MCF 10A (cell line): ENCODE results near the gene CLCN6. TPM values are rescaled to one million over a fixed set of nuclear protein-coding genes. Genes with fewer than 3 reads are reported as not detected.

Experiments
- BruUV-seq: library from RNA; stranded (reverse); fragments of 400-500 nt; replicated peaks from 2 replicates; lab custom pipeline; 2021; lab: Mats Ljungman, UMichigan
- CTCF ChIA-PET: fragments of 300-600 bp; sonication (Branson Sonifier 250); formaldehyde crosslinking; extraction: SDS; loops from one replicate; lab custom pipeline; 2021; ENCODE audit warnings: antibody characterized with exemption, inconsistent platforms; lab: Yijun Ruan, JAX
- POLR2A ChIA-PET: fragments of 300-600, 350-650 bp; sonication (Branson Sonifier 250); formaldehyde crosslinking; extraction: SDS; loops from one replicate; lab custom pipeline; 2020; ENCODE audit warnings: antibody characterized with exemption, inconsistent platforms; lab: Yijun Ruan, JAX
- DNase-seq: peaks from one replicate; pipeline ENCODE4 v3.0.0-alpha.2; 2018; ENCODE audit not compliant: unreplicated experiment
- H3K27ac Mint-ChIP-seq: one replicate; pipeline ENCODE4 v1.8.0; 2022; ENCODE audit warnings: mild to moderate bottlenecking, low read depth, mixed read lengths; ENCODE audit not compliant: unreplicated experiment
- H3K27me3 Mint-ChIP-seq: one replicate; pipeline ENCODE4 v1.8.0; 2022; ENCODE audit warnings: mixed read lengths; ENCODE audit not compliant: insufficient read depth, unreplicated experiment
- H3K36me3 Mint-ChIP-seq: one replicate; pipeline ENCODE4 v1.8.0; 2022; ENCODE audit warnings: mild to moderate bottlenecking, moderate library complexity, mixed read lengths; ENCODE audit not compliant: insufficient read depth, unreplicated experiment
- H3K4me1 Mint-ChIP-seq: one replicate; pipeline ENCODE4 v1.8.0; 2022; ENCODE audit warnings: mixed read lengths; ENCODE audit not compliant: insufficient read depth, unreplicated experiment
- H3K4me3 Mint-ChIP-seq: one replicate; pipeline ENCODE4 v1.8.0; 2022; ENCODE audit warnings: mild to moderate bottlenecking, moderate library complexity, mixed read lengths; ENCODE audit not compliant: unreplicated experiment
- H3K9me3 Mint-ChIP-seq: one replicate; pipeline ENCODE4 v1.8.0; 2022; ENCODE audit warnings: mixed read lengths; ENCODE audit not compliant: unreplicated experiment
- intact Hi-C: fragments of 100-400 bp; cut with micrococcal nuclease; formaldehyde crosslinking; loops from 2 replicates; pipeline ENCODE4 v1.14.1; 2022
- total RNA-seq: library from RNA; stranded (reverse); gene quantifications from 2 replicates; pipeline ENCODE4 v1.2.3, GENCODE V29; 2022
- TF ChIP-seq, protein P1 (sequence below): fragments of 200-600 bp; IDR thresholded peaks from one replicate; pipeline ENCODE4 v1.8.0; 2022; ENCODE audit warnings: antibody characterized with exemption, mild to moderate bottlenecking; ENCODE audit not compliant: unreplicated experiment

The CLCN6 gene
- total RNA-seq, 1 experiment from 2014 or later, result 12.3 TPM

DNA sequence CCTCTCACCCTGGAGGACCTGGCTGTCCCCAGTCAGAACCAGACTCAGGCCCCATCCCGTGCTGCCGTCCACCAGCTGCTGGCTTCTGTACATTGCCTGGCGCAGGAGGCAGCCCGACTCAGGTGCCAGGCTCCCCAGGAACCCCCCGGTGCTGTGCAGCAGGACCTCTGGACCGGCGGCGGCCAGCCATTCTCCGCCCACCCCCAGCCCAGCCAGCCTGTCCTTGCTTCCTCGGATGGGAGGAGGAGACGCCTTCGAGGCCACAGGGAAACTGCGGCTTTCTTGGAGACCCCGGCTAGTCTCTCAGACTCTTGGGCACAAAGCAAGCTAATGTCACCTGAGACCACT lies 39.6 kb upstream of the CLCN6 start:
- intact Hi-C loops, result no loop called here
- ChIA-PET POLR2A (no interaction called here), CTCF (no interaction called here)
- H3K27me3 Mint-ChIP-seq, result peaks cover 5% of the 10 kb centered on the region
- no peak for DNase-seq
- no peaks in the 10 kb centered on the region for H3K9me3 Mint-ChIP-seq
- no peaks in the 10 kb centered on the region for H3K4me1 Mint-ChIP-seq
- TF ChIP-seq, protein P1, sequence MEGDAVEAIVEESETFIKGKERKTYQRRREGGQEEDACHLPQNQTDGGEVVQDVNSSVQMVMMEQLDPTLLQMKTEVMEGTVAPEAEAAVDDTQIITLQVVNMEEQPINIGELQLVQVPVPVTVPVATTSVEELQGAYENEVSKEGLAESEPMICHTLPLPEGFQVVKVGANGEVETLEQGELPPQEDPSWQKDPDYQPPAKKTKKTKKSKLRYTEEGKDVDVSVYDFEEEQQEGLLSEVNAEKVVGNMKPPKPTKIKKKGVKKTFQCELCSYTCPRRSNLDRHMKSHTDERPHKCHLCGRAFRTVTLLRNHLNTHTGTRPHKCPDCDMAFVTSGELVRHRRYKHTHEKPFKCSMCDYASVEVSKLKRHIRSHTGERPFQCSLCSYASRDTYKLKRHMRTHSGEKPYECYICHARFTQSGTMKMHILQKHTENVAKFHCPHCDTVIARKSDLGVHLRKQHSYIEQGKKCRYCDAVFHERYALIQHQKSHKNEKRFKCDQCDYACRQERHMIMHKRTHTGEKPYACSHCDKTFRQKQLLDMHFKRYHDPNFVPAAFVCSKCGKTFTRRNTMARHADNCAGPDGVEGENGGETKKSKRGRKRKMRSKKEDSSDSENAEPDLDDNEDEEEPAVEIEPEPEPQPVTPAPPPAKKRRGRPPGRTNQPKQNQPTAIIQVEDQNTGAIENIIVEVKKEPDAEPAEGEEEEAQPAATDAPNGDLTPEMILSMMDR, result no peak
- BruUV-seq, result no TSS peak
- H3K36me3 Mint-ChIP-seq, result no peaks in the 10 kb centered on the region
- no peak overlapping the region for H3K4me3 Mint-ChIP-seq
- H3K27ac Mint-ChIP-seq, result no peak overlapping the region

DNA sequence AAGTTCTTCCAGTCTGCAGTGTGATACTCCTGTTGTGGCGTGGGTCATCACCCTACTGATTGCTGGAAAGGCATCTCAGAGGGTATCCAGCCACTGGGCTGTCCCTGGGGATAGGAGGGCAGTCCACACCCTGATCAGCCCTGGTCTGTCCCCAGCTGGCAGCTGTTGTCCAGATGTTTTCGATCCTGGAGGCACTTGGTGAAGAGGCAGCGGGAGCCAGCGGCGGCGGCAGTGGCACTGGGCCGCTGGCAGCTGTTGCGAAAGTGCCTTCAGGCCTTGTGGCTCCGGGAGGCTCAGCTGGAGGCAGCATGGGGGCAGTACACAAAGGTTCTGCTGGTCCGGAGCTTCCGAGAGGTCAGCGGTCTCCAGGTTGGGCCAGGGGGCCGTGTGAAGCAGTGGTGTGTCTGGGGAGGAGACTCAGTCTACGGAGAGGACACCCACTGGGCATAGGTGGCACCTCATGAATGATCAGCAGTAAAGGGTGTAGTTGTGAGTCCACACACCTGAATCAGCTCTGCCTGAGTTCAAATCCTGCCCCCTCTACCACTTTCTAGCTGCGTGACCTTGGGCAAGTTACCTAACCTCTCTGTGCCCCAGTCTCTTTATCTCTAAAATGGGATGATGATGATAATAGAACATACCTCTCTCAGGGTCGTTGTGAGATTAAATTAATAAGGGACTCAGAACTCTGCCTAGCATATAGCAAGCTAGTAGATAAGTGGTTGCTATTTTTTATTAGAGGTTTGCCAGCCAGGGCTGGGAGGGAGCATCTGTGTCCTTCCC lies 37.9 kb upstream of the CLCN6 start:
- H3K36me3 Mint-ChIP-seq, result no peaks in the 10 kb centered on the region
- H3K4me3 Mint-ChIP-seq, result no peak overlapping the region
- H3K9me3 Mint-ChIP-seq, result no peaks in the 10 kb centered on the region
- no peaks in the 10 kb centered on the region for H3K4me1 Mint-ChIP-seq
- POLR2A ChIA-PET, result no interaction called here
- no peak overlapping the region for H3K27ac Mint-ChIP-seq
- intact Hi-C loops, result no loop called here
- no peaks in the 10 kb centered on the region for H3K27me3 Mint-ChIP-seq
- CTCF ChIA-PET, result no interaction called here
- BruUV-seq, result no TSS peak
- TF ChIP-seq, protein P1, result no peak
- DNase-seq, result no peak

DNA sequence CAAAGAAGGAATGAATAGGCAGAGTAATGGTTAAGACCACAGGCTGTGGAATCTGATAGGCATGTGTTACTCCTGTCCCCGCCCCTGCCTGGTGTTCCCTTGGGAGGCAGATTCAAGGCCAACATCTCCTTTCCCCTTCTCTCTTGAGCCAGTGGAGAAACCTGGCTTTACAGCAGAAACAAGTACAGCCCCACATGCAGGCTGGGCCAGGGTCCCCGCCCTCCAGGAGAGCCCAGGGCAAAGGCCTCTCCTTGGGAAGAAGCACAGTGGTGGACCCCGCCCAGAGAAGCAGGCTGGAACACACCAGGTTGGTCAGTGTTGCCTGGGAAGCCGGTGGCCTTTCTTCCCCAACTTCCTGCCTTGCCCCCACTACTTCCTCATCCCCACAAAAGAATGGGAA lies 37.2 kb upstream of the CLCN6 start:
- ChIA-PET CTCF (interaction anchor here (0.6 kb wide), 1 partner anchor 460 kb away, joined by 3 read pairs; no protein-coding TSS in a partner anchor), POLR2A (no interaction called here)
- H3K4me3 Mint-ChIP-seq, result no peak overlapping the region
- no peaks in the 10 kb centered on the region for H3K4me1 Mint-ChIP-seq
- no peaks in the 10 kb centered on the region for H3K27me3 Mint-ChIP-seq
- no peak for DNase-seq
- intact Hi-C loops, result no loop called here
- no TSS peak for BruUV-seq
- H3K9me3 Mint-ChIP-seq, result no peaks in the 10 kb centered on the region
- TF ChIP-seq, protein P1, result no peak
- H3K27ac Mint-ChIP-seq, result no peak overlapping the region
- no peaks in the 10 kb centered on the region for H3K36me3 Mint-ChIP-seq

DNA sequence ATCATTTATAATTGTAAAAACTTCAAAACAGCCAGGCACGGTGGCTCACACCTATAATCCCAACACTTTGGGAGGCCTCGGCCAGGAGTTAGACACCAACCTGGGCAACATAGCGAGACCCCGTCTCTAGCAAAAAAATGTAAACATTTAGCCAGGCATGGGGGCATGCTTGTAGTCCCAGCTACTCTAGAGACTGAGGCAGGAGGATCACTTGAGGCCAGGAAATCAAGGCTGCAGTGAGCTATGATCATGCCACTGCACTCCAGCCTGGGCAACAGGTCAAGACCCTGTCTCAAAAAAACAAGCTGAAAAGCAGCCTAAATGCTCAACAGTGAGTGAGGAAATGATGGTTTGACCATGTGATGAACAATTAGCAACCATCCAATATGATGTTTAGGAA lies 36.7 kb upstream of the CLCN6 start:
- Mint-ChIP-seq H3K9me3 (no peaks in the 10 kb centered on the region), H3K4me3 (no peak overlapping the region), H3K27ac (no peak overlapping the region), H3K27me3 (no peaks in the 10 kb centered on the region), H3K4me1 (no peaks in the 10 kb centered on the region), H3K36me3 (no peaks in the 10 kb centered on the region)
- DNase-seq, result no peak
- CTCF ChIA-PET, result interaction anchor here (0.6 kb wide), 2 partner anchors 364 to 460 kb away, joined by 3 read pairs; no protein-coding TSS in a partner anchor
- intact Hi-C loops, result no loop called here
- POLR2A ChIA-PET, result interaction anchor here (1.1 kb wide), 1 partner anchor 18 kb away, joined by 4 read pairs; no protein-coding TSS in a partner anchor
- BruUV-seq, result no TSS peak
- TF ChIP-seq, protein P1, result no peak
